Gastroesophageal sphincter (tissue), 3 donors: ENCODE measurements around the gene SERPINI1.

ENCODE experiments used
- CTCF ChIP-seq, 4 experiments: fragments of 200-600 bp in 2 of 4; fragments of 450-650 bp in 2 of 4; sonication (generic) in 1 of 4; IDR thresholded peaks; one replicate each; pipeline ENCODE4 v1.5.1; 2017 to 2019; ENCODE audit warnings: antibody characterized with exemption in 4 of 4, mild to moderate bottlenecking in 2 of 4, moderate library complexity in 2 of 4
- POLR2AphosphoS5 ChIP-seq: sonication (generic); formaldehyde crosslinking; IDR thresholded peaks from one replicate; pipeline ENCODE4 v1.6.1; 2017; ENCODE audit warnings: antibody characterized with exemption

- no peak for TF ChIP-seq CTCF (IDR thresholded peaks at IDR 0.05)
- TF ChIP-seq POLR2AphosphoS5, result no peak
These were observed 81.4 kb downstream of the SERPINI1 start for GRCh38 chr3:167816953-167817352.
